Measurements from ENCODE around the gene SORCS2. TPM values are rescaled to one million over a fixed set of nuclear protein-coding genes. Genes with fewer than 3 reads are reported as not detected.

The SORCS2 gene
- total RNA-seq, 2 donors from 2014 or later, result 0.68 to 0.92 TPM

GRCh38 chr4:7726665-7727413 lies 534.5 kb downstream of the SORCS2 start:
- no peaks in the 10 kb centered on the region for H3K27me3 ChIP-seq (replicated peaks; ENCODE audit: insufficient read depth)
- no peak for TF ChIP-seq CTCF (IDR thresholded peaks at IDR 0.05)
- H3K4me3 ChIP-seq, result no peak overlapping the region
- H3K9me3 ChIP-seq, result no peaks in the 10 kb centered on the region
- H3K36me3 ChIP-seq, result no peaks in the 10 kb centered on the region
- H3K4me1 ChIP-seq (ENCODE audit: control insufficient read depth in 1 of 2, low read depth in 2 of 2), result no peaks in the 10 kb centered on the region
- DNase-seq (ENCODE audit: low spot score) (no peak), ATAC-seq (ENCODE audit: insufficient number of reproducible peaks, low FRiP score, low read depth) (no peak)
- H3K27ac ChIP-seq, result no peak overlapping the region

- Histone ChIP-seq H3K4me3 (no peak overlapping the region), H3K27me3 (replicated peaks; ENCODE audit: insufficient read depth) (no peaks in the 10 kb centered on the region), H3K27ac (no peak overlapping the region), H3K4me1 (ENCODE audit: control insufficient read depth in 1 of 2, low read depth in 2 of 2) (no peaks in the 10 kb centered on the region), H3K36me3 (no peaks in the 10 kb centered on the region), H3K9me3 (no peaks in the 10 kb centered on the region)
- DNase-seq (ENCODE audit: low spot score) (no peak), ATAC-seq (ENCODE audit: insufficient number of reproducible peaks, low FRiP score, low read depth) (no peak)
- no peak for TF ChIP-seq CTCF (IDR thresholded peaks at IDR 0.05)
Measured at GRCh38 chr4:7727749-7728148, 535.4 kb downstream of the SORCS2 start.

GRCh38 chr4:7731437-7731836 lies 539.1 kb downstream of the SORCS2 start:
- no peaks in the 10 kb centered on the region for H3K9me3 ChIP-seq
- ATAC-seq (ENCODE audit: insufficient number of reproducible peaks, low FRiP score, low read depth), result no peak
- no peak for DNase-seq (ENCODE audit: low spot score)
- no peak overlapping the region for H3K27ac ChIP-seq
- H3K4me3 ChIP-seq, result no peak overlapping the region
- no peaks in the 10 kb centered on the region for H3K27me3 ChIP-seq (replicated peaks; ENCODE audit: insufficient read depth)
- TF ChIP-seq CTCF (IDR thresholded peaks at IDR 0.05), result no peak
- no peaks in the 10 kb centered on the region for H3K36me3 ChIP-seq
- no peaks in the 10 kb centered on the region for H3K4me1 ChIP-seq (ENCODE audit: control insufficient read depth in 1 of 2, low read depth in 2 of 2)

- ATAC-seq (ENCODE audit: insufficient number of reproducible peaks, low FRiP score, low read depth), result no peak
- no peak for DNase-seq (ENCODE audit: low spot score)
- no peaks in the 10 kb centered on the region for H3K9me3 ChIP-seq
- no peak overlapping the region for H3K27ac ChIP-seq
- no peak overlapping the region for H3K4me3 ChIP-seq
- H3K4me1 ChIP-seq (ENCODE audit: control insufficient read depth in 1 of 2, low read depth in 2 of 2), result no peaks in the 10 kb centered on the region
- no peak for TF ChIP-seq CTCF (IDR thresholded peaks at IDR 0.05)
- no peaks in the 10 kb centered on the region for H3K36me3 ChIP-seq
- no peaks in the 10 kb centered on the region for H3K27me3 ChIP-seq (replicated peaks; ENCODE audit: insufficient read depth)
Measured at GRCh38 chr4:7732263-7732662, 539.9 kb downstream of the SORCS2 start.

GRCh38 chr4:7733201-7733600 lies 540.9 kb downstream of the SORCS2 start:
- Histone ChIP-seq H3K27me3 (replicated peaks; ENCODE audit: insufficient read depth) (no peaks in the 10 kb centered on the region), H3K36me3 (no peaks in the 10 kb centered on the region), H3K27ac (no peak overlapping the region), H3K4me1 (ENCODE audit: control insufficient read depth in 1 of 2, low read depth in 2 of 2) (no peaks in the 10 kb centered on the region), H3K4me3 (no peak overlapping the region), H3K9me3 (no peaks in the 10 kb centered on the region)
- no peak for DNase-seq (ENCODE audit: low spot score)
- TF ChIP-seq CTCF (IDR thresholded peaks at IDR 0.05), result no peak
- ATAC-seq (ENCODE audit: insufficient number of reproducible peaks, low FRiP score, low read depth), result no peak
